ENCODE data around the gene SLC6A9. TPM values are rescaled to one million over a fixed set of nuclear protein-coding genes. Genes with fewer than 3 reads are reported as not detected.

SLC6A9 gene
- 1.8 TPM for total RNA-seq
- long read RNA-seq, partial matches to known transcripts: 1 of 1 reads
- long read RNA-seq, other reads (novel, unspliced or antisense): 0 of 1 reads

GRCh38 chr1:44031252-44032169 lies at the start of gene SLC6A9:
Gene SLC6A9 (minus strand): TSS chr1:44031462. CDS start chr1:44024277, 7,185 bp downstream.
- intact Hi-C loops (cut with DNase I): loop anchor here (5.0 to 10.0 kb wide), 2 partner anchors 84 to 497 kb away; partner anchors contain the start of genes IPO13 and PTPRF

GRCh38 chr1:44079566-44079965 lies 48.3 kb upstream of the SLC6A9 start:
- DNase-seq (ENCODE audit: low spot score): no peak
- intact Hi-C loops (cut with DNase I): no loop called here

More at GRCh38 chr1:44031252-44032169, at the start of gene SLC6A9:
- DNase-seq (ENCODE audit: low spot score): no peak

DNA sequence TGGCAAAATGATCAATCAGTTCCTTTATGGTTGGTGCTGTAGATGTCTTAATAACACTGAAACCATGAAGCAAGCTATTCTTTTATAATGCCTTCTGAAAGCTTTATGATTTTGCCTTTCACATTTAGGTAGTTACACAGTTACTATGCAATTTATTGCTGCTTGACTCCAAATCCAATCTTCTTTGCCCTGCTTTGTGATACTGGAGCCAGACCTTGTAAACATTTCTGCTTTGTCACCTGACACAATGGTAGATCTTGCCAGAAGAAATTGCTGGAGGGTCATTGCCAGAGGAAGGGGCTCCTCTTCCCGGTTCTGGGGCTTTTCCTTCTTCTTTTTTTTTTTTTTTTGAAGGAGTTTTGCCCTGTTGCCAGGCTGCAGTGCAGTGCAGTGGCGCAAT lies 46.8 kb upstream of the SLC6A9 start:
- intact Hi-C loops (cut with DNase I): no loop called here
- DNase-seq (ENCODE audit: low spot score): no peak

- intact Hi-C loops (cut with DNase I): no loop called here
Measured at GRCh38 chr1:44077421-44077820, 46.2 kb upstream of the SLC6A9 start.

DNA sequence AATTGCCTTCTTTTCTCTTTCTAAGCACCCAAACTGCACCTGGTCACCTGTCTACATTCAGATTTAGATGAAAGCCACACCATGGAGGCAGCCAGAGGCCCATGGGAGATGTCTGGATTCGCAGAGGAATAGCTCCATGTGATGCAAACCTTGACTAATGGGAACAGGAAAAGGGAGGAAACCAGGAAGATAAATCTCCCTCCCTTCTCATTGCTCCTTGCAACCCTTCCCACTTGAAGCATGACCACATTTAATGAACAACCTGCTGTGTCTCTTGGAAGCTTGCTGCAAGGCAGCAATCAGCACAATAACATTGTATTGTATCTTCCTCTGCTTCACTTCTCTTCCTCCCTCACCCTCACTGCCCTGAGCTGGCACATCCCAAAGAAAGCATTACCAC lies 44.8 kb upstream of the SLC6A9 start:
- no peak for DNase-seq (ENCODE audit: low spot score)
- intact Hi-C loops (cut with DNase I): no loop called here

More at GRCh38 chr1:44077421-44077820, 46.2 kb upstream of the SLC6A9 start:
- DNase-seq (ENCODE audit: low spot score): no peak

- DNase-seq (ENCODE audit: low spot score): no peak
- intact Hi-C loops (cut with DNase I): no loop called here
Measured at GRCh38 chr1:44074415-44074814, 43.2 kb upstream of the SLC6A9 start.

DNA sequence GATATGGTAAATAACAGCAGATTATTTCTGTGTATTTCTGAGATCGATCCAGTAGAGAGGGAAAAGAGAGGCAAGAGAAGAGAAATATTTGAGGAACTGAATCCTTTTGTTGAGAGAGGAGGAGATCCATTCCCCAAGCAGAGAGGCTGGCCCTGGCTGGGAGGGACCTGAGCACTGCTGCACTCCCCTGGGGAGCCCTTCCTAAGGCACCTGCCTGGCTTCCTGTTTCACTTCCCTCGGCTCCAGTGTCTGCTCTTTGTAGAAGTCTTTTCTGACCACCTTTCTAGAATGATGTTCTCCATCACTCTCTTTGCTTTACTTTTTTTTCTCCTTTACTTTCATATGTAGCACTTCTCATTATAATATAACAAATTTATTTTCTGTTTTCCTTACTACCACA lies 42.3 kb upstream of the SLC6A9 start:
- intact Hi-C loops (cut with DNase I): no loop called here
- DNase-seq (ENCODE audit: low spot score): no peak

- intact Hi-C loops (cut with DNase I): no loop called here
Measured at GRCh38 chr1:44072821-44073220, 41.6 kb upstream of the SLC6A9 start.

GRCh38 chr1:44072204-44072603 lies 40.9 kb upstream of the SLC6A9 start:
- intact Hi-C loops (cut with DNase I): no loop called here
- no peak for DNase-seq (ENCODE audit: low spot score)

More at GRCh38 chr1:44072821-44073220, 41.6 kb upstream of the SLC6A9 start:
- no peak for DNase-seq (ENCODE audit: low spot score)

DNA sequence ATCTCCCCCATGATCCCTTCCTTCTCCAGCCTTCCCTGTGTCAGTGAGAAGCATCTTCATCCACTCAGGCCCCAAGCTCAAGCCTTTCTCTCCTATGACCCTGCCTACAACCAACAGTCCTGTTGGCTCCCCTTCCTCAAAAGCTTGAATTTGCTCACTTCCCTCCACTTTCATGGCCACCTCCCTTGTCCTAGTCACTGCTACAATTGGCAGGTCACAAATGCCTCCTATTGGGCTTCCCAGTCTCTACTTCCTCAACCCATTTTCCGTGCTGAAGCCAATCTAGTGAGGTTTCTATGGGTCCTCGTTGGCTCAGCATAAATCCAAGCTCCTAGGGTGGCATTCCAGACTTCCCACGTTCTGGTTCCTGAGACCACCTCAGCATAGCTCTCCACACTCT lies 40.2 kb upstream of the SLC6A9 start:
- intact Hi-C loops (cut with DNase I): no loop called here
- DNase-seq (ENCODE audit: low spot score): no peak

DNA sequence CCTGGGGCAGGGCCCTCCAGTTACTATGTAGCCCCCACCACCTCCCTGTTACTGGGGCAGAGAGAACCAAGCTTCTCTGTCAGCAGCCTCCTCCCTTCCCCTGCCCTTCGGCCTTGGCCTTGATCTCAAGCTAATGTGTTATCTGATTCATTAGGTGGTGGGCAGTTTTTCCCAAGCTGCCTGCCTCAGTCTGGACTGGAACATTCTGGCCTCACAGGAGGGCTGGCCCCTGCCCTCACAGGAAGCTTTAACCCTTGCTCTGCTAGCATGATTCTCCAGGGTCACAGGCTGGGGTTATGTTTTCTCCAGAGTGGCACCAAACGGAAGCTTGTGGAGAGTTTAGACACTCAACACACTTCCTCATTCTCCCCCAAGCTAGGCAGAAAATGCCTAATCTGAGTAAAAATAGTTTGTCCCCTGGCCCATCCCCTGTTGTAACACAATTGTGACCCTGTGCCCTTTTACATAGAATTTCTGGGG lies 37.2 kb upstream of the SLC6A9 start:
- intact Hi-C loops (cut with DNase I): no loop called here

GRCh38 chr1:44067266-44068250 lies 36.3 kb upstream of the SLC6A9 start:
- DNase-seq (ENCODE audit: low spot score): no peak
- intact Hi-C loops (cut with DNase I): no loop called here

More for the DNA sequence above, 37.2 kb upstream of the SLC6A9 start:
- DNase-seq (ENCODE audit: low spot score): no peak

- no peak for DNase-seq (ENCODE audit: low spot score)
- intact Hi-C loops (cut with DNase I): no loop called here
Measured at GRCh38 chr1:44062656-44063179, 31.5 kb upstream of the SLC6A9 start.

DNA sequence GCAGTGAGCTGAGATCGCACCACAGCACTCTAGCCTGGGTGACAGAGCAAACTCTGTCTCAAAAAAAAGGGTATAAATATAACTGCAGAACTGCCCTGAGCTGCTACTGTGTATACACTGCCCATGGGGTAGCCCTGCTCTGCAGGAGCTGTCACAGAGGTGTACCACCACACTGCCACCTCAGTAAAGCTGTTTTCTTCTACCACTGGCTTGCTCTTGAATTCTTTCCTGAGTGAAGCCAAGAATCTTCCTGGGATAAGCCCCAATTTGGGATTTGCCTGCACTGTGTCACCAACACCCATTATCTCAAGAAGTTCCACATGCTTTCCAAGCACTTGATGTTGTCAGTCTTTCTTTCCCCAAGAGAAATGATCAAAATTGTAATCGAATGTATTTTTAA lies 30.6 kb upstream of the SLC6A9 start:
- no peak for DNase-seq (ENCODE audit: low spot score)
- intact Hi-C loops (cut with DNase I): no loop called here

DNA sequence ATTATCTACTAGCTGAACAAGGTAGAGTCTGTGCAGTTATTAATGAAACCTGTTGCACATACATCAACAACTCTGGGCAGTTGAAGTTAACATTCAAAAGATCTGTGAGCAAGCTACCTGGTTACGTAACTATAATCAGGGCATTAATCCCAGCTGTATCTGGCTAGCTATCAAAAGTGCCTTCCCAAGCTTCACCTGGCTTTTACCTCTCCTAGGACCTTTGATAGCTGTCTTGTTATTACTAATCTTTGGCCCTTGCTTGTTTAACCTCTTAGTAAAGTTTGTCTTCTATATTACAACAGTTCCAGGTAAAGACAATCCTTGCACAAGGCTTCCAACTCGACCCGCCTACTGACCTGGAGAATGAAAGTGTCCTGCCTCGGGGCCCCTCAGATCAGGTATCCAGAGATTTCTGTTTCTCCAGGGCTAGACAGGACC lies 29.6 kb upstream of the SLC6A9 start:
- no peak for DNase-seq (ENCODE audit: low spot score)
- intact Hi-C loops (cut with DNase I): no loop called here

DNA sequence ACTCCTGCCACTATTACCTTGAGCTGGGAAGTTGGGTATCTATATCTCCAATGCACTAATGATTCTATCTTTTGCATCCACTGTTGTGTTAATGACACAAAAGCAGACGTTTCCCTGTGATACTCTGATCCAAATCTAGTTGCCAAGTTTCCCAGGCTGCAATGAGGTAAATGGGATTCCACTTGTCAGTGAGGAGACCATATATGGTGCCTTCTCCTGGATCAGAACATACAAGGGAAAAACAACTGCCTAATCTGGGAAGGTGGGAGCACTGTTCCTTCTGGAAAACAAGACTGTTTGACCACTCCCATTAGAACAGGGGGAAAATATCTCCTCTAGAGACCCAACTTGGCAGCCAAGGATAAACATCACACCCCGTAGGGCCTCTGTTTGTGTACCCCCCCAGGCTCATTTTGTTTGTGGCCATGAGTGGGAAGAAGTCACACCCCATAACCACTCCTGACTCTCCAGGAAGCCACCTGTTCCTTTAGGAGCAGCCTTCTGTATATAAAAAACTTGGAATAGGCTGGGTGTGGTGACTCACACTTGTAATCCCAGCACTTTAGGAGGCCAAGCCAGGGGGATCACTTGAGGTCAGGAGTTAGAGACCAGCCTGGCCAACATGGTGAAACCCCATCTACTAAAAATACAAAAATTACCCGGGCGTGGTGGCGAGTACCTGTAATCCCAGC lies 28.5 kb upstream of the SLC6A9 start:
- no peak for DNase-seq (ENCODE audit: low spot score)
- intact Hi-C loops (cut with DNase I): no loop called here

GRCh38 chr1:44059212-44059611 lies 27.9 kb upstream of the SLC6A9 start:
- intact Hi-C loops (cut with DNase I): no loop called here
- DNase-seq (ENCODE audit: low spot score): no peak

GRCh38 chr1:44057293-44057692 lies 26.0 kb upstream of the SLC6A9 start:
- DNase-seq (ENCODE audit: low spot score): no peak
- intact Hi-C loops (cut with DNase I): no loop called here

DNA sequence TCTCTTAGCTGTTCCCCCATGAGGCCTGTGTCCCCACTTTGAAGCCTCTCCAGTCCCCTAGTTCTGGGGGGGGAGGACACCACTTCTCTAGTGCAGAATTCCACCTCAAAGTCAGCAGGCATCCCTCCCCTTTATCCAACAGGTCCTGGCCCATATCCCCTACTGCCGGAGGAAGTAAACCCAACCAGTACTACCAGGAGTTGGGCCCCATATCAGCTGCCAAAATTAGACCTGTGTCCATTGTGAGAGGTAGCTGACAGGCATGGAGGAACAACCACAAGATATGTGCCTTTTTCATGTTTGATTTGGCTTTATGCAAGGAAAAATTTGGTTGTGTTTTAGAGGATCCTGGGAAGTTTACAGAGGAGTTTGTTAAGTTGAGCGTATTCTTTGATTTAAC lies 22.1 kb upstream of the SLC6A9 start:
- DNase-seq (ENCODE audit: low spot score): no peak
- intact Hi-C loops (cut with DNase I): no loop called here
